Inflammatory macrophage treated with lipopolysaccharide for 1 hour (primary cell): ENCODE data around the gene PTBP3.

Source experiments
- DNase-seq, 2 donors: peaks; one replicate each; pipeline ENCODE4 v3.0.0-alpha.2; 2020 to 2022

PTBP3 gene

GRCh38 chr9:112265391-112265790 lies 68.0 kb downstream of the PTBP3 start:
- no peak for DNase-seq

GRCh38 chr9:112262577-112262976 lies 70.8 kb downstream of the PTBP3 start:
- no peak for DNase-seq

GRCh38 chr9:112261133-112261532 lies 72.3 kb downstream of the PTBP3 start:
- no peak for DNase-seq

GRCh38 chr9:112258106-112258505 lies 75.3 kb downstream of the PTBP3 start:
- DNase-seq: no peak

GRCh38 chr9:112252194-112252593 lies 81.2 kb downstream of the PTBP3 start:
- DNase-seq: no peak

GRCh38 chr9:112249277-112249676 lies 84.1 kb downstream of the PTBP3 start:
- DNase-seq: no peak

- no peak for DNase-seq
Observed at GRCh38 chr9:112248722-112249121, 84.7 kb downstream of the PTBP3 start.

- DNase-seq: no peak
Observed at GRCh38 chr9:112247090-112247489, 86.3 kb downstream of the PTBP3 start.

GRCh38 chr9:112245126-112245525 lies 88.3 kb downstream of the PTBP3 start:
- DNase-seq: no peak

- no peak for DNase-seq
Observed at GRCh38 chr9:112242147-112242804, 91.1 kb downstream of the PTBP3 start.

- no peak for DNase-seq
Observed at GRCh38 chr9:112241491-112241890, 91.9 kb downstream of the PTBP3 start.

- DNase-seq: no peak
Observed at GRCh38 chr9:112239708-112240107, 93.7 kb downstream of the PTBP3 start.

- no peak for DNase-seq
Observed at GRCh38 chr9:112239284-112239683, 94.1 kb downstream of the PTBP3 start.

- no peak for DNase-seq
Observed at GRCh38 chr9:112234779-112235178, 98.6 kb downstream of the PTBP3 start.

- peak; percentile 5 to 16 for DNase-seq
Observed at GRCh38 chr9:112233769-112234168, 99.7 kb downstream of the PTBP3 start.

- DNase-seq: no peak
Observed at GRCh38 chr9:112232233-112232632, 101.2 kb downstream of the PTBP3 start.

GRCh38 chr9:112226091-112226490 lies 107.3 kb downstream of the PTBP3 start:
- DNase-seq: no peak

- DNase-seq: peak; percentile 55 to 76
Observed at GRCh38 chr9:112224401-112225289, 108.8 kb downstream of the PTBP3 start.

GRCh38 chr9:112218908-112219307 lies 114.5 kb downstream of the PTBP3 start:
- no peak for DNase-seq

- DNase-seq: no peak
Observed at GRCh38 chr9:112212926-112213325, 120.5 kb downstream of the PTBP3 start.

GRCh38 chr9:112207451-112207850 lies 126.0 kb downstream of the PTBP3 start:
- DNase-seq: no peak

- no peak for DNase-seq
Observed at GRCh38 chr9:112203536-112203935, 129.9 kb downstream of the PTBP3 start.

GRCh38 chr9:112200711-112201110 lies 132.7 kb downstream of the PTBP3 start:
- DNase-seq: no peak

GRCh38 chr9:112198646-112199045 lies 134.8 kb downstream of the PTBP3 start:
- DNase-seq: no peak
